HepG2 (cell line): ENCODE measurements around the gene CDC14B. TPM values are rescaled to one million over a fixed set of nuclear protein-coding genes. Genes with fewer than 3 reads are reported as not detected.

ENCODE experiments used
- DDIT3 ChIP-seq: sonication (generic); formaldehyde crosslinking; IDR thresholded peaks from 2 replicates; pipeline ENCODE4 v1.4.0; 2020; ENCODE audit warnings: mild to moderate bottlenecking, missing genetic modification reagents
- DPF2 ChIP-seq: sonication (generic); formaldehyde crosslinking; IDR thresholded peaks from 2 replicates; pipeline ENCODE4 v1.4.0; 2020; ENCODE audit warnings: mild to moderate bottlenecking, low read depth, missing genetic modification reagents, borderline replicate concordance
- HDAC2 ChIP-seq: sonication (generic); formaldehyde crosslinking; IDR thresholded peaks from 2 replicates; pipeline ENCODE4 v1.4.0; 2020; ENCODE audit warnings: missing genetic modification reagents
- KLF11 ChIP-seq: IDR thresholded peaks from 2 replicates; pipeline ENCODE4 v1.6.1; 2016; ENCODE audit warnings: missing compliant biosample characterization
- KLF9 ChIP-seq: IDR thresholded peaks from 2 replicates; pipeline ENCODE4 v1.6.1; 2016; ENCODE audit warnings: low read depth
- LCORL ChIP-seq, 2 experiments: fragments of 450-650 bp in 1 of 2; sonication (generic) in 1 of 2; formaldehyde crosslinking in 1 of 2; IDR thresholded peaks; 2 replicates each; pipeline versions ENCODE4 v1.5.0 to v1.6.1; 2017 to 2020; ENCODE audit warnings: antibody characterized with exemption in 1 of 2, missing genetic modification reagents in 1 of 2
- NR2F1 ChIP-seq, 2 experiments: fragments of 450-650 bp in 1 of 2; formaldehyde crosslinking in 1 of 2; IDR thresholded peaks; 2 replicates each; pipeline versions ENCODE4 v1.5.0 to v1.6.1; 2016 to 2020; ENCODE audit warnings: mild to moderate bottlenecking in 1 of 2, missing compliant biosample characterization in 1 of 2, missing genetic modification reagents in 1 of 2, moderate library complexity in 1 of 2
- SPEN ChIP-seq: sonication (generic); formaldehyde crosslinking; IDR thresholded peaks from 2 replicates; pipeline ENCODE4 v1.5.1; 2020; ENCODE audit warnings: low read depth, mild to moderate bottlenecking, missing genetic modification reagents
- SRF ChIP-seq: IDR thresholded peaks from 2 replicates; pipeline ENCODE4 v1.6.1; 2011; ENCODE audit warnings: mild to moderate bottlenecking, low read depth, low read length, moderate library complexity
- SRSF4 ChIP-seq: fragments of 200-400 bp; formaldehyde crosslinking; IDR thresholded peaks from one replicate; pipeline ENCODE4 v1.6.1; 2018; ENCODE audit warnings: mild to moderate bottlenecking, low read depth, low read length, moderate library complexity; ENCODE audit not compliant: poor library complexity, severe bottlenecking
- STAT6 ChIP-seq: sonication (generic); formaldehyde crosslinking; IDR thresholded peaks from 2 replicates; pipeline ENCODE4 v1.4.0; 2020; ENCODE audit warnings: missing genetic modification reagents, mild to moderate bottlenecking, borderline replicate concordance
- TEF ChIP-seq: sonication (generic); formaldehyde crosslinking; IDR thresholded peaks from 2 replicates; pipeline ENCODE4 v1.5.0; 2020; ENCODE audit warnings: missing genetic modification reagents
- ZNF143 ChIP-seq: sonication (generic); formaldehyde crosslinking; IDR thresholded peaks from 2 replicates; pipeline ENCODE4 v1.4.0; 2020; ENCODE audit warnings: missing genetic modification reagents
- ZNF230 ChIP-seq: sonication (generic); formaldehyde crosslinking; IDR thresholded peaks from 2 replicates; pipeline ENCODE4 v1.4.0; 2020; ENCODE audit warnings: mild to moderate bottlenecking, missing genetic modification reagents
- ZNF431 ChIP-seq: sonication (generic); formaldehyde crosslinking; IDR thresholded peaks from 2 replicates; pipeline ENCODE4 v1.9.0; 2022; ENCODE audit warnings: missing genetic modification reagents, low read depth, mild to moderate bottlenecking, borderline replicate concordance
- ZNF513 ChIP-seq: sonication (generic); formaldehyde crosslinking; conservative IDR thresholded peaks from 2 replicates; pipeline ENCODE4 v1.5.0; 2020; ENCODE audit warnings: missing genetic modification reagents
- ZNF547 ChIP-seq: sonication (generic); formaldehyde crosslinking; IDR thresholded peaks from 2 replicates; pipeline ENCODE4 v1.5.1; 2020; ENCODE audit warnings: mild to moderate bottlenecking, missing genetic modification reagents
- ZNF558 ChIP-seq: sonication (generic); formaldehyde crosslinking; IDR thresholded peaks from 2 replicates; pipeline ENCODE4 v1.9.0; 2022; ENCODE audit warnings: mild to moderate bottlenecking, missing genetic modification reagents, borderline replicate concordance
- ZNF577 ChIP-seq: sonication (generic); formaldehyde crosslinking; IDR thresholded peaks from 2 replicates; pipeline ENCODE4 v1.4.0; 2020; ENCODE audit warnings: mild to moderate bottlenecking, low read depth, missing genetic modification reagents, borderline replicate concordance
- ZNF629 ChIP-seq: sonication (generic); formaldehyde crosslinking; conservative IDR thresholded peaks from 2 replicates; pipeline ENCODE4 v1.5.0; 2020; ENCODE audit warnings: missing genetic modification reagents
- ZNF737 ChIP-seq: sonication (generic); formaldehyde crosslinking; IDR thresholded peaks from 2 replicates; pipeline ENCODE4 v1.5.0; 2020; ENCODE audit warnings: missing genetic modification reagents, mild to moderate bottlenecking, borderline replicate concordance
- ZNF878 ChIP-seq: sonication (generic); formaldehyde crosslinking; IDR thresholded peaks from 2 replicates; pipeline ENCODE4 v1.8.1; 2023; ENCODE audit warnings: mild to moderate bottlenecking, missing genetic modification reagents, moderate library complexity
- polyA plus RNA-seq, 8 experiments: library from polyadenylated mRNA; depleted of rRNA in 3 of 8; stranded (reverse) in 7 of 8; unstranded in 1 of 8; fragments of >200 nt; fragmentation: Illumina TruSeq in 4 of 8; extraction: Trizol in 4 of 8; gene quantifications; 2 replicates each; pipeline versions ENCODE4 v1.2.1 to v1.2.3, GENCODE V29; 2011 to 2016; ENCODE audit warnings: low read depth in 4 of 8, missing spikeins in 1 of 8, mixed read lengths in 1 of 8; ENCODE audit not compliant: insufficient read depth in 1 of 8
- total RNA-seq, 5 experiments: library from RNA; depleted of rRNA; stranded (reverse); fragments of >200 nt; fragmentation: Illumina TruSeq; extraction: Trizol; gene quantifications; 2 replicates each; pipeline ENCODE4 v1.2.3, GENCODE V29; 2016; ENCODE audit warnings: low read depth in 1 of 5

Gene CDC14B
- total and polyA plus RNA-seq, 2 of the 13 experiments (the other 11 are each of a cell fraction or from before 2014, with no cell fraction given), result 25.8 to 33.3 TPM

- no peak for TF ChIP-seq ZNF513 (CRISPR knock-in tag)
- TF ChIP-seq ZNF577 (CRISPR knock-in tag), result no peak
- no peak for TF ChIP-seq DDIT3
- TF ChIP-seq LCORL (IDR thresholded peaks at IDR 0.05), result no peak
- peak; percentile 16; the same call in 1 of the 2 replicates for TF ChIP-seq LCORL (CRISPR knock-in tag; IDR thresholded peaks at IDR 0.05)
- no peak for TF ChIP-seq ZNF878
- TF ChIP-seq ZNF629 (CRISPR knock-in tag), result no peak
- no peak for TF ChIP-seq ZNF230 (CRISPR knock-in tag)
- TF ChIP-seq NR2F1 (CRISPR knock-in tag; IDR thresholded peaks at IDR 0.05), result no peak
- no peak for TF ChIP-seq SRSF4
- TF ChIP-seq ZNF558 (CRISPR knock-in tag), result 0 out of 2 replicates have a peak, but pooled peaks have one; percentile 55
- no peak; the same call in 1 of the 2 replicates for TF ChIP-seq HDAC2 (CRISPR knock-in tag)
- TF ChIP-seq ZNF143 (CRISPR knock-in tag), result no peak
- TF ChIP-seq ZNF737 (CRISPR knock-in tag), result no peak
- TF ChIP-seq ZNF547 (CRISPR knock-in tag), result 0 out of 2 replicates have a peak, but pooled peaks have one; percentile 10
- no peak for TF ChIP-seq DPF2 (CRISPR knock-in tag)
- no peak for TF ChIP-seq ZNF431 (CRISPR knock-in tag)
- no peak for TF ChIP-seq SRF
- TF ChIP-seq KLF9 (CRISPR knock-in tag), result no peak
- TF ChIP-seq KLF11 (CRISPR knock-in tag), result no peak
- no peak for TF ChIP-seq TEF (CRISPR knock-in tag)
- TF ChIP-seq SPEN (CRISPR knock-in tag), result no peak
- TF ChIP-seq STAT6, result no peak
These were observed 35.0 kb upstream of the CDC14B start (continued) for GRCh38 chr9:96654450-96655197.
